Karpas-422 (cell line): ENCODE results near the gene DOCK11. TPM values are rescaled to one million over a fixed set of nuclear protein-coding genes. Genes with fewer than 3 reads are reported as not detected.

Experiments
- DNase-seq: peaks from one replicate; pipeline ENCODE4 v3.0.0-alpha.2; 2015
- H2AFZ ChIP-seq: fragments of 200-600 bp; sonication (generic); 2 replicates; pipeline ENCODE4 v1.6.1; 2014; ENCODE audit warnings: antibody characterized with exemption, low read length, mixed read lengths
- H3K27ac ChIP-seq: fragments of 200-600 bp; sonication (generic); 2 replicates; pipeline ENCODE4 v1.5.1; 2014; ENCODE audit warnings: mild to moderate bottlenecking, low read length, moderate library complexity
- H3K27me3 ChIP-seq: fragments of 200-600 bp; sonication (generic); 2 replicates; pipeline ENCODE4 v1.6.1; 2014; ENCODE audit warnings: low read length, mixed read lengths
- H3K36me3 ChIP-seq: fragments of 200-600 bp; sonication (generic); 2 replicates; pipeline ENCODE4 v1.6.1; 2014; ENCODE audit warnings: low read length, mixed read lengths; ENCODE audit not compliant: insufficient read depth
- H3K4me1 ChIP-seq: fragments of 200-600 bp; sonication (generic); 2 replicates; pipeline ENCODE4 v1.6.1; 2014; ENCODE audit warnings: mild to moderate bottlenecking, low read length, mixed read lengths
- H3K4me2 ChIP-seq: fragments of 200-600 bp; sonication (generic); 2 replicates; pipeline ENCODE4 v1.6.1; 2014; ENCODE audit warnings: low read length, low read depth, mild to moderate bottlenecking; ENCODE audit not compliant: poor library complexity, severe bottlenecking
- H3K4me3 ChIP-seq: fragments of 200-600 bp; sonication (generic); 2 replicates; pipeline ENCODE4 v1.5.1; 2014; ENCODE audit warnings: mild to moderate bottlenecking, antibody characterized with exemption, low read length, mixed read lengths
- H3K79me2 ChIP-seq: fragments of 200-600 bp; sonication (generic); 2 replicates; pipeline ENCODE4 v1.6.1; 2014; ENCODE audit warnings: mild to moderate bottlenecking, low read length, mixed read lengths
- H3K9ac ChIP-seq: fragments of 200-600 bp; sonication (generic); 2 replicates; pipeline ENCODE4 v1.6.0; 2014; ENCODE audit warnings: low read length
- H3K9me2 ChIP-seq: fragments of 200-600 bp; sonication (generic), shearing (Covaris generic); replicated peaks from 2 replicates; pipeline ENCODE4 v1.6.0; 2014; ENCODE audit warnings: mild to moderate bottlenecking, low read length, moderate library complexity; ENCODE audit not compliant: insufficient read depth
- H3K9me3 ChIP-seq: fragments of 300-700, 200-600 bp; sonication (generic); 2 replicates; pipeline ENCODE4 v1.6.1; 2014; ENCODE audit warnings: low read length, mixed read lengths
- H4K20me1 ChIP-seq: fragments of 200-600 bp; sonication (generic); 2 replicates; pipeline ENCODE4 v1.6.1; 2014; ENCODE audit warnings: mild to moderate bottlenecking, antibody characterized with exemption, low read length, low read depth; ENCODE audit not compliant: insufficient read depth
- total RNA-seq: library from RNA; depleted of rRNA; stranded (reverse); fragments of >200 nt; shearing (Covaris generic); gene quantifications from 2 replicates; pipeline ENCODE4 v1.2.3, GENCODE V29; 2014; ENCODE audit warnings: low replicate concordance

The DOCK11 gene
- total RNA-seq, 1 experiment from 2014 or later: 70.5 TPM

DNA sequence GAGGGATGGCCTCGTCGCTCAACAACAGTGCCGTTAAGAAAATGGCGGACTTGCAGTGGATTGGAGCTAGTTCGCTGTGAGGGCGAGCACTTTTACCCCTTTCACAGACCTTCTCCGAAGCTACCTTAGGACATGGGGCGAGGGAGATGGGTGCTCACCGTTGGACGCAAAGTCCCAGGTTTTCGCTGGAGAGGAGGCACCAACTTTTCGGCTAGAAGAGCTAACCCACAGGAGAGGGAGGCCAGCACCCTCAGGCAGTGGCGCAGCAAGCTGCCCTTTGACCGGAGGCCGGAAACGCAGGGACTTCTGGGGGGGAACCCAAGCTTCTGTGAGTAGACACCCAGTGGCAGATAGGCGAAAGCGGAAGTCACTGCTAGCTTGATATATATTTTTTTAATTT, 138.7 kb downstream of the DOCK11 start:
- Histone ChIP-seq H3K9me2 (no peaks in the 10 kb centered on the region), H3K4me1 (no peaks in the 10 kb centered on the region), H3K27me3 (no peaks in the 10 kb centered on the region), H2AFZ (no peak overlapping the region), H3K9me3 (no peaks in the 10 kb centered on the region), H3K36me3 (no peaks in the 10 kb centered on the region), H3K9ac (no peak overlapping the region), H4K20me1 (no peaks in the 10 kb centered on the region), H3K27ac (no peak overlapping the region), H3K79me2 (no peaks in the 10 kb centered on the region), H3K4me3 (no peak overlapping the region), H3K4me2 (no peak overlapping the region)
- DNase-seq: no peak

DNA sequence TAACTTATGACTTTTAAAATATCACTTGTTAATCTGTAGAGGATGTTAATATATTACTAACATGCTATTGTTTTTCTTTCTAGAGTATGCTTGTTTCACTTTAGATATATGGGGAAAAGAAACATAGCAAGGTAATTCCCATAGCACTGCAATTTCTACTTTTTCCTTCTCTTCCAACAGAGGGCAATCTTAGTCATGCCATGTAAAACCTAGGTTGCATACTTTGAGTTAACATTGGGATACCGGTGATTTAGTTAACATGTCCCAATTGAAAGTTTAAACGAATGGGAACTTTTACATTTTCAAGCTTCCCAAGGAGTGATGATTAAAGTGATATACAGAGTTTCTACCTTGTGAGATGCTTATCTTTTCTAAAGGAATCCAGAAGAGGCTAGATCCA, 142.4 kb downstream of the DOCK11 start:
- H3K27ac ChIP-seq: no peak overlapping the region
- H3K9me3 ChIP-seq: no peaks in the 10 kb centered on the region
- H4K20me1 ChIP-seq: no peaks in the 10 kb centered on the region
- no peaks in the 10 kb centered on the region for H3K79me2 ChIP-seq
- no peak overlapping the region for H3K4me2 ChIP-seq
- no peaks in the 10 kb centered on the region for H3K4me1 ChIP-seq
- no peaks in the 10 kb centered on the region for H3K36me3 ChIP-seq
- H2AFZ ChIP-seq: no peak overlapping the region
- H3K4me3 ChIP-seq: no peak overlapping the region
- H3K9me2 ChIP-seq: no peaks in the 10 kb centered on the region
- no peaks in the 10 kb centered on the region for H3K27me3 ChIP-seq
- no peak overlapping the region for H3K9ac ChIP-seq
- no peak for DNase-seq

DNA sequence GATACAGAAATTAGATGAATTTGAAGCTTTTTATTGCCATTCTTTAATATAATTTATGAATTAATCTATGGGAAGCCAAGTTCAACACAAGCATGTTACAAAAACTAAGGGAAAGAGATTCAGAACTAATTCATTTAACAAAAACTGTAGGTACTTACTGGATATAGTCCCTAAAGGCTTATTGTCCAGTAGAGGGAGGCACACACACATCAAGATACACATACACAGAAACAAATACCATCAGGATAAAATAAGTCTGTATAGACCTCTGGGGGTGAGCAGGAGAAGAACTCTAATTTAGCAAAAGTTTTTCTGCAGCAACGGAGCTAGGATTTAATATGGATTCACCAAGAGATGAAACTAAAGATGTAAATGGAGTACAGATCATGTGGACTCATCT, 148.8 kb downstream of the DOCK11 start:
- H3K36me3 ChIP-seq: no peaks in the 10 kb centered on the region
- H2AFZ ChIP-seq: no peak overlapping the region
- no peak for DNase-seq

DNA sequence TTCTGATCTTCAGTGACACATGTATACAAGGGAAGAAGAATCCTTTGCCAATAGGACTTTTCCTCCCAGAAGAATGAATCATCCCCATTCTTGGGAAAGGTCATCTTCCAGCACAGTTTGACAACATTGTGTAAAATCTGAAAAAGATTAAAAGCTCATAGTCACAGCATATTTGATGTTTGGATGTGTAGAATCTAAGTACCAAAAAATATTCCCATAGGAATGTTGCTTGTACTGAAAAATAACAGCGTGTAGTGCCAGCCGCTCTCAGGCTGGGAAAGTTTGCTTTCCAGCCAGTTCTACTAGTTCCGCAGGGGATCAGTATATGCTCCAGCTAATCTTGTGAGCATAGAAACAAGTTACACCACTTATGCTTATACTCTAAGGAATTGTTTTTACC, 157.1 kb downstream of the DOCK11 start:
- Histone ChIP-seq H3K27ac (no peak overlapping the region), H3K4me1 (no peaks in the 10 kb centered on the region), H3K9ac (no peak overlapping the region), H3K79me2 (no peaks in the 10 kb centered on the region), H3K9me3 (no peaks in the 10 kb centered on the region), H2AFZ (no peak overlapping the region), H3K4me3 (no peak overlapping the region), H3K36me3 (no peaks in the 10 kb centered on the region; the same call in 1 of the 2 replicates), H3K4me2 (no peak overlapping the region), H4K20me1 (no peaks in the 10 kb centered on the region), H3K27me3 (no peaks in the 10 kb centered on the region), H3K9me2 (no peaks in the 10 kb centered on the region)
- no peak for DNase-seq

More for the DNA sequence above, 148.8 kb downstream of the DOCK11 start:
- no peak overlapping the region for H3K4me3 ChIP-seq
- no peaks in the 10 kb centered on the region for H3K4me1 ChIP-seq
- no peaks in the 10 kb centered on the region for H3K9me3 ChIP-seq
- H3K27me3 ChIP-seq: no peaks in the 10 kb centered on the region
- H3K9me2 ChIP-seq: no peaks in the 10 kb centered on the region
- no peak overlapping the region for H3K9ac ChIP-seq
- H3K4me2 ChIP-seq: no peak overlapping the region
- no peaks in the 10 kb centered on the region for H3K79me2 ChIP-seq
- no peak overlapping the region for H3K27ac ChIP-seq
- no peaks in the 10 kb centered on the region for H4K20me1 ChIP-seq

DNA sequence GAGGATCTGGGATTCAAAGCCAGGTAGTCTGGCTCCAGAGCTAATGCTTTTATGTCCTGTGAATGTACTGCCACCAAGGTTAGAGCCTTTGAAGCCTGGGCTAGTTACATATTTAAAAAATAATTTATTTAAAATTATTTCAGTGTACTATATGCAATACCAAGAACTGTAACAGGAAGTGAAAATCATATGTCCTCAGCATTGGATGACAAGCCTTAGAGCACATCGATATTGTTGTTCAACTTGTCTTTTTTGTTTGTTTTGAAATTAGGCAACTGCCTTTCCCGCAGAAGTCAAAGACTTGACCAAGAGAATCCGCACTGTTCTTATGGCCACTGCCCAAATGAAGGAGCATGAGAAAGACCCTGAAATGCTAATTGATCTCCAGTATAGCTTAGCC, 158.7 kb downstream of the DOCK11 start:
- H3K4me1 ChIP-seq: no peaks in the 10 kb centered on the region
- H3K36me3 ChIP-seq: no peaks in the 10 kb centered on the region; the same call in 1 of the 2 replicates
- H3K9me2 ChIP-seq: no peaks in the 10 kb centered on the region
- no peak overlapping the region for H2AFZ ChIP-seq
- H3K9me3 ChIP-seq: no peaks in the 10 kb centered on the region
- no peak overlapping the region for H3K27ac ChIP-seq
- H3K4me2 ChIP-seq: no peak overlapping the region
- H3K9ac ChIP-seq: no peak overlapping the region
- H3K4me3 ChIP-seq: no peak overlapping the region
- no peaks in the 10 kb centered on the region for H3K79me2 ChIP-seq
- H4K20me1 ChIP-seq: no peaks in the 10 kb centered on the region
- H3K27me3 ChIP-seq: no peaks in the 10 kb centered on the region
- no peak for DNase-seq

DNA sequence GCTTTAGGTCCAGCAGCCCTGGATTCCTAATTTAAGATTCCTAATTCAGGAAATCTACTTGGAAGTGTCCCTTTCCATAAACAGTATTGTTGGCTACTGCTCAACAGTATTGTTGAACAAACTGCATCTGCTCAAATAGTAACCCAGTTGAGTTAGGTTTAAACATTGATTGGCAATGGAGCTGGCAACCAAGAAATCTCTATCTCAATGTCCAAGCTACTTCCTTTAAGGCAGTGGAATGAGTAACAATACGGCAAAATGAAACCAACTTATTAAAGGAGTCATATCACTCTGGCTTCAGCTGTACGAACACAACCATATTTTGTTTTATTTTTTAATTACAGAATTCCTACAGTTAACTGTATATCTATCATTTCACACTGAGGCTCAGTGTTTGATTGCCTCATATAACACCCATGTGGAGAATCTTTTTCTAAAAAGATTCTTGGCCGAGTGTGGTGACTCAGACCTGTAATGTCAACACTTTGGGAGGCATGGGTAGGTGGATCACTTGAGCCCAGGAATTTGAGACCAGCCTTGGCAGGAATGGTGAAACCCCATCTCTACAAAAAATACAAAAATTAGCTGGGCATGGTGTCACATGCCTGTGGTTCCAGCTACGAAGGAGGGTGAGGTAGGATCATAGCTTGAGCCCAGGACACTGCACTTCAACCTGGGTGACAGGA, 160.1 kb downstream of the DOCK11 start:
- Histone ChIP-seq H3K4me1 (no peaks in the 10 kb centered on the region), H3K9me2 (no peaks in the 10 kb centered on the region), H3K36me3 (no peaks in the 10 kb centered on the region; the same call in 1 of the 2 replicates), H2AFZ (no peak overlapping the region), H3K27me3 (no peaks in the 10 kb centered on the region), H3K9ac (no peak overlapping the region), H4K20me1 (no peaks in the 10 kb centered on the region), H3K4me3 (no peak overlapping the region), H3K27ac (no peak overlapping the region), H3K79me2 (no peaks in the 10 kb centered on the region), H3K4me2 (no peak overlapping the region), H3K9me3 (no peaks in the 10 kb centered on the region)
- DNase-seq: no peak

DNA sequence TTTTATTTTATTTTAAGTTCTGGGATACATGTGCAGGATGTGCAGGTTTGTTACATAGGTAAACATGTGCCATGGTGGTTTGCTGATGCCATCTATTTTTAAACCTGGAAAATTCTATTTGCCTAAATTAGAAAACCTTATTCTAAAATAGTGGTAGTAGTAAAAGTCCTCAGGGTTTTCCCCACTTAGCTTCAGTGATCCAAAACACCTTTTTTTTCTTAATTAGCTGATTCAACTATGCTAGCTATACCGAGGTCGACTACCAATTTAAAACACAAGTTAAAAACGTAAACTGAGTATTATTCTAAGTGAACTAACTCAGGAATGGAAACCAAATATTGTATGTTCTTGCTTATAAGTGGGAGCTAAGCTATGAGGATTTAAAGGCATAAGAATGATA, 161.8 kb downstream of the DOCK11 start:
- no peak overlapping the region for H3K27ac ChIP-seq
- no peaks in the 10 kb centered on the region for H3K79me2 ChIP-seq
- no peak overlapping the region for H2AFZ ChIP-seq
- no peaks in the 10 kb centered on the region for H3K9me3 ChIP-seq
- H4K20me1 ChIP-seq: no peaks in the 10 kb centered on the region
- no peak overlapping the region for H3K4me3 ChIP-seq
- no peaks in the 10 kb centered on the region for H3K9me2 ChIP-seq
- H3K4me1 ChIP-seq: no peaks in the 10 kb centered on the region
- no peaks in the 10 kb centered on the region for H3K27me3 ChIP-seq
- H3K36me3 ChIP-seq: no peaks in the 10 kb centered on the region; the same call in 1 of the 2 replicates
- no peak for DNase-seq
- H3K4me2 ChIP-seq: no peak overlapping the region
- no peak overlapping the region for H3K9ac ChIP-seq

DNA sequence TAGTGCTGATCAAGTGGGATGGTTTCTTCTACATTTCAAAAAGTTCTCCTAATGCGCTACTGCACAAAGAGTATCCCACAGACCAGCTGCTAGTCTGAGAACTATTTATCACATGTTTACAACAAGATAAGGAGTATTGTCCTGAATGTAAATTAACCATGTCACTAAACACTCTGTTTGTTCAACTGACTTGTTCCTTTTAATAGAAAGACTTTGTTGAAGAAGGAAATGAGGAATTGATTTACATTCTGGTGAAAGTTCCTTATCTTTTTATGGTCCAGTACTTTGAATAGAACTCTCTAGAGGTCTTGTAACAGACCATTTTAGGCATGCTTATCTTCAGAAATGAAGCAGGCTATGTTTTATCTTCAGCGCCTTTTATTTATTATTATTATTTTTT, 164.5 kb downstream of the DOCK11 start:
- Histone ChIP-seq H3K9ac (no peak overlapping the region), H3K9me3 (no peaks in the 10 kb centered on the region), H4K20me1 (no peaks in the 10 kb centered on the region), H3K4me3 (no peak overlapping the region), H2AFZ (no peak overlapping the region), H3K9me2 (no peaks in the 10 kb centered on the region), H3K4me2 (no peak overlapping the region), H3K27me3 (no peaks in the 10 kb centered on the region), H3K4me1 (no peaks in the 10 kb centered on the region), H3K79me2 (no peaks in the 10 kb centered on the region), H3K36me3 (no peaks in the 10 kb centered on the region), H3K27ac (no peak overlapping the region)
- DNase-seq: no peak
